Cerebellar nuclear complex (tissue), 1 donor: ENCODE data around the gene FERMT3.

Experiments used
- DNase-seq, 2 experiments: peaks; one replicate each; lab custom pipeline; 2025; lab: John Stamatoyannopoulos, UW

The FERMT3 gene

GRCh38 chr11:64186492-64187165 lies 19.9 kb upstream of the FERMT3 start:
- no peak for DNase-seq

GRCh38 chr11:64192434-64192833 lies 14.1 kb upstream of the FERMT3 start:
- DNase-seq = no peak

GRCh38 chr11:64196626-64197025 lies 9.9 kb upstream of the FERMT3 start:
- DNase-seq = no peak

- no peak for DNase-seq
Measured at GRCh38 chr11:64198511-64198910, 8.0 kb upstream of the FERMT3 start.

GRCh38 chr11:64201543-64201942 lies 5.0 kb upstream of the FERMT3 start:
- DNase-seq = no peak

GRCh38 chr11:64202992-64203391 lies 3.5 kb upstream of the FERMT3 start:
- no peak for DNase-seq

- DNase-seq = no peak
Measured at GRCh38 chr11:64203421-64204079, 3.0 kb upstream of the FERMT3 start.

- DNase-seq = no peak
Measured at GRCh38 chr11:64204080-64204440, 2.5 kb upstream of the FERMT3 start.

- peak in 1 of 2 experiments; percentile 36 for DNase-seq
Measured at GRCh38 chr11:64204464-64204989, 2.0 kb upstream of the FERMT3 start.

- DNase-seq = no peak
Measured at GRCh38 chr11:64207256-64208085, 950 bp downstream of the FERMT3 start.

- DNase-seq = no peak
Measured at GRCh38 chr11:64208086-64208795, 1.7 kb downstream of the FERMT3 start.

GRCh38 chr11:64208796-64209562 lies 2.5 kb downstream of the FERMT3 start:
- no peak for DNase-seq

- DNase-seq = no peak
Measured at GRCh38 chr11:64209563-64209843, 3.0 kb downstream of the FERMT3 start.

- DNase-seq = peak in 1 of 2 experiments; percentile 34
Measured at GRCh38 chr11:64210301-64211020, 3.9 kb downstream of the FERMT3 start.

GRCh38 chr11:64211181-64211872 lies 4.8 kb downstream of the FERMT3 start:
- DNase-seq = no peak

- DNase-seq = no peak
Measured at GRCh38 chr11:64216879-64217278, 10.4 kb downstream of the FERMT3 start.

- no peak for DNase-seq
Measured at GRCh38 chr11:64218628-64219353, 12.3 kb downstream of the FERMT3 start.

GRCh38 chr11:64219354-64219684 lies 12.8 kb downstream of the FERMT3 start:
- DNase-seq = no peak

GRCh38 chr11:64219755-64220154 lies 13.2 kb downstream of the FERMT3 start:
- DNase-seq = no peak

- DNase-seq = no peak
Measured at GRCh38 chr11:64220271-64220670, 13.8 kb downstream of the FERMT3 start.
